GM12891 (cell line): ENCODE results near the gene CCDC88C.

Experiments used
- DNase-seq: peaks from one replicate; pipeline ENCODE4 v3.0.0; 2011; ENCODE audit warnings: low spot score; ENCODE audit not compliant: insufficient read length
- FAIRE-seq: peaks from 2 replicates; lab custom pipeline; 2011; peaks lifted over from hg19 to GRCh38; lab: Jason Lieb, UNC
- PAX5 ChIP-seq: IDR thresholded peaks from 2 replicates; pipeline ENCODE4 v1.6.1; 2011; ENCODE audit warnings: low read length, moderate library complexity, mild to moderate bottlenecking; ENCODE audit not compliant: insufficient read depth, severe bottlenecking
- POLR2A ChIP-seq: IDR thresholded peaks from 2 replicates; pipeline ENCODE4 v1.6.1; 2011; ENCODE audit warnings: low read depth, low read length, control low read depth
- POLR2AphosphoS5 ChIP-seq: IDR thresholded peaks from 2 replicates; pipeline ENCODE4 v1.6.1; 2011; ENCODE audit warnings: low read depth, low read length, control low read depth
- POU2F2 ChIP-seq: IDR thresholded peaks from 2 replicates; pipeline ENCODE4 v1.6.1; 2011; ENCODE audit warnings: low read depth, mild to moderate bottlenecking, control low read depth, low read length, moderate library complexity
- SPI1 ChIP-seq: IDR thresholded peaks from 2 replicates; pipeline ENCODE4 v1.6.1; 2011; ENCODE audit warnings: low read depth, low read length, control low read depth
- TAF1 ChIP-seq: IDR thresholded peaks from 2 replicates; pipeline ENCODE4 v1.6.1; 2011; ENCODE audit warnings: low read depth, low read length, control low read depth

CCDC88C gene

GRCh38 chr14:91223028-91223783, 194.4 kb downstream of the CCDC88C start:
- FAIRE-seq (peak; percentile 50), DNase-seq (no peak)
- TF ChIP-seq SPI1 = no peak
- no peak for TF ChIP-seq PAX5
- TF ChIP-seq POU2F2 = no peak
- TF ChIP-seq TAF1 = no peak
- no peak for TF ChIP-seq POLR2A
- no peak for TF ChIP-seq POLR2AphosphoS5
